Mammary epithelial cell (primary cell): Measurements from ENCODE around the gene STK32B.

Experiments used
- CTCF ChIP-seq, 2 donors: IDR thresholded peaks in 1 of 2; conservative IDR thresholded peaks in 1 of 2; 2 replicates each; pipeline ENCODE4 v1.5.1; 2011 to 2012; ENCODE audit warnings: inconsistent platforms in 2 of 2, low read length in 2 of 2, mild to moderate bottlenecking in 2 of 2, control low read depth in 1 of 2, low read depth in 1 of 2; ENCODE audit not compliant: insufficient read depth in 1 of 2; ENCODE audit errors: extremely low read depth in 1 of 2
- EZH2 ChIP-seq: IDR thresholded peaks from 2 replicates; pipeline ENCODE4 v1.6.1; 2012; ENCODE audit warnings: low read length, inconsistent platforms, borderline replicate concordance

GRCh38 chr4:5134620-5135019, 83.3 kb downstream of the STK32B start:
- TF ChIP-seq EZH2: no peak
- TF ChIP-seq CTCF (conservative IDR thresholded peaks at IDR 0.05 in 1 of 2, IDR thresholded peaks at IDR 0.05 in 1 of 2; ENCODE audit: extremely low read depth in 1 of 2, insufficient read depth in 1 of 2, low read depth in 1 of 2, low read length in 2 of 2): no peak
